ENCODE measurements around the gene ALG12. TPM values are rescaled to one million over a fixed set of nuclear protein-coding genes. Genes with fewer than 3 reads are reported as not detected.

Gene ALG12
- total and polyA plus RNA-seq, 2 experiments from 2014 or later: 18.7 to 23.3 TPM

- Mint-ChIP-seq H3K27me3 (ENCODE audit: insufficient read depth, low read depth, poor library complexity) (no peaks in the 10 kb centered on the region), H3K36me3 (ENCODE audit: low read depth) (peaks cover 59% of the 10 kb centered on the region), H3K27ac (no peak overlapping the region), H3K4me3 (no peak overlapping the region), H3K4me1 (peaks cover 3% of the 10 kb centered on the region; the same call in 2 of the 3 replicates), H3K9me3 (peaks cover 32% of the 10 kb centered on the region)
- no peak for ATAC-seq
- Histone ChIP-seq H3K4me2 (no peak overlapping the region), H3K4me3 (no peak overlapping the region), H3K27me3 (ENCODE audit: insufficient read depth) (no peaks in the 10 kb centered on the region), H3K36me3 (ENCODE audit: insufficient read depth) (no peaks in the 10 kb centered on the region), H3K9me2 (ENCODE audit: insufficient read depth) (peaks cover 4% of the 10 kb centered on the region; the same call in 1 of the 2 replicates), H3K4me1 (ENCODE audit: insufficient read depth) (peaks cover 7% of the 10 kb centered on the region; the same call in 1 of the 2 replicates), H3K27ac (ENCODE audit: low read depth) (no peak overlapping the region), H2AFZ (no peak overlapping the region), H3K79me2 (replicated peaks; ENCODE audit: insufficient read depth) (peaks cover 98% of the 10 kb centered on the region), H4K20me1 (replicated peaks; ENCODE audit: insufficient read depth) (peaks cover 48% of the 10 kb centered on the region), H3F3A (replicated peaks; ENCODE audit: low read depth) (no peaks in the 10 kb centered on the region; the same call in 1 of the 2 replicates)
- no peak for DNase-seq (ENCODE audit: low spot score)
- TF ChIP-seq CREB1 (CRISPR knock-in tag; IDR thresholded peaks at IDR 0.05; ENCODE audit: low read depth): no peak
- no peak for TF ChIP-seq CTCF (conservative IDR thresholded peaks at IDR 0.05; ENCODE audit: low read depth in 2 of 2)
- TF ChIP-seq NANOG (IDR thresholded peaks at IDR 0.05; ENCODE audit: borderline replicate concordance): no peak
These were observed 46.8 kb downstream of the ALG12 start for GRCh38 chr22:49871482-49871881.

GRCh38 chr22:49869845-49870712 is 48.2 kb downstream of the ALG12 start:
- H3K27me3 Mint-ChIP-seq (ENCODE audit: insufficient read depth, low read depth, poor library complexity): no peaks in the 10 kb centered on the region
- Histone ChIP-seq H3K27ac (ENCODE audit: low read depth) (no peak overlapping the region), H4K20me1 (replicated peaks; ENCODE audit: insufficient read depth) (peaks cover 51% of the 10 kb centered on the region), H3K27me3 (ENCODE audit: insufficient read depth) (no peaks in the 10 kb centered on the region), H3K79me2 (replicated peaks; ENCODE audit: insufficient read depth) (peaks cover 98% of the 10 kb centered on the region), H3K4me2 (no peak overlapping the region), H3K36me3 (ENCODE audit: insufficient read depth) (no peaks in the 10 kb centered on the region), H3K4me1 (ENCODE audit: insufficient read depth) (peaks cover 7% of the 10 kb centered on the region; the same call in 1 of the 2 replicates), H2AFZ (no peak overlapping the region), H3F3A (replicated peaks; ENCODE audit: low read depth) (no peaks in the 10 kb centered on the region; the same call in 1 of the 2 replicates), H3K4me3 (no peak overlapping the region), H3K9me2 (ENCODE audit: insufficient read depth) (peaks cover 4% of the 10 kb centered on the region; the same call in 1 of the 2 replicates)
- peaks cover 3% of the 10 kb centered on the region; the same call in 2 of the 3 replicates for H3K4me1 Mint-ChIP-seq
- peaks cover 41% of the 10 kb centered on the region for H3K9me3 Mint-ChIP-seq
- DNase-seq (ENCODE audit: low spot score) (no peak), ATAC-seq (no peak)
- peaks cover 63% of the 10 kb centered on the region for H3K36me3 Mint-ChIP-seq (ENCODE audit: low read depth)
- H3K27ac Mint-ChIP-seq: no peak overlapping the region
- H3K4me3 Mint-ChIP-seq: no peak overlapping the region
- TF ChIP-seq ZNF114 (CRISPR knock-in tag; IDR thresholded peaks at IDR 0.05): no peak
- no peak for TF ChIP-seq NANOG (IDR thresholded peaks at IDR 0.05; ENCODE audit: borderline replicate concordance)
- TF ChIP-seq POLR2AphosphoS5 (IDR thresholded peaks at IDR 0.05; ENCODE audit: low read depth): no peak
- TF ChIP-seq STAT1 (IDR thresholded peaks at IDR 0.05; ENCODE audit: unreplicated experiment): no peak
- no peak for TF ChIP-seq CREB1 (CRISPR knock-in tag; IDR thresholded peaks at IDR 0.05; ENCODE audit: low read depth)
- no peak for TF ChIP-seq CTCF (conservative IDR thresholded peaks at IDR 0.05; ENCODE audit: low read depth in 2 of 2)
- no peak for TF ChIP-seq JUNB (IDR thresholded peaks at IDR 0.05; ENCODE audit: unreplicated experiment)
- no peak for TF ChIP-seq ZNF331 (CRISPR knock-in tag; IDR thresholded peaks at IDR 0.05; ENCODE audit: low read depth)
- no peak for TF ChIP-seq EZH2 (IDR thresholded peaks at IDR 0.05; ENCODE audit: low read depth, unreplicated experiment)
- no peak for TF ChIP-seq EZH2phosphoT487 (IDR thresholded peaks at IDR 0.05; ENCODE audit: unreplicated experiment)
- TF ChIP-seq ETS1 (IDR thresholded peaks at IDR 0.05): no peak

Measured in GM23338 (cell line).